ENCODE measurements around the gene MSLN. TPM values are rescaled to one million over a fixed set of nuclear protein-coding genes. Genes with fewer than 3 reads are reported as not detected.

The MSLN gene
- total RNA-seq, 1 donor from 2014 or later: 0.50 TPM

- H3K27ac Mint-ChIP-seq: peak overlapping the region; percentile 62
- H3K36me3 Mint-ChIP-seq (ENCODE audit: insufficient read depth): peaks cover 7% of the 10 kb centered on the region
- TF ChIP-seq CTCF (IDR thresholded peaks at IDR 0.05; ENCODE audit: unreplicated experiment): no peak
- H3K4me3 Mint-ChIP-seq (ENCODE audit: low read depth): peak overlapping the region; percentile 84
- H3K4me1 Mint-ChIP-seq (ENCODE audit: low read depth): no peaks in the 10 kb centered on the region
- no peaks in the 10 kb centered on the region for H3K27me3 Mint-ChIP-seq
- H3K9me3 Mint-ChIP-seq (ENCODE audit: low read depth): no peaks in the 10 kb centered on the region
- DNase-seq (ENCODE audit: low spot score, unreplicated experiment): no peak
These were observed 26.9 kb downstream of the MSLN start for GRCh38 chr16:787321-787966.

- H3K27me3 Mint-ChIP-seq: no peaks in the 10 kb centered on the region
- no peaks in the 10 kb centered on the region for H3K9me3 Mint-ChIP-seq (ENCODE audit: low read depth)
- H3K27ac Mint-ChIP-seq: peak within 1 kb of the TSS; percentile 62
- TF ChIP-seq CTCF (IDR thresholded peaks at IDR 0.05; ENCODE audit: unreplicated experiment): no peak
- DNase-seq (ENCODE audit: low spot score, unreplicated experiment): peak; percentile 43
- H3K36me3 Mint-ChIP-seq (ENCODE audit: insufficient read depth): peaks cover 7% of the 10 kb centered on the region
- no peaks in the 10 kb centered on the region for H3K4me1 Mint-ChIP-seq (ENCODE audit: low read depth)
- peak within 1 kb of the TSS; percentile 84 for H3K4me3 Mint-ChIP-seq (ENCODE audit: low read depth)
These were observed 27.5 kb downstream of the MSLN start, which contains the start of gene RPUSD1 for GRCh38 chr16:787978-788398. Gene RPUSD1, minus strand, starts transcription at chr16:788381. Its CDS starts 644 bp downstream, at chr16:787737.

GRCh38 chr16:788399-789126, 28.0 kb downstream of the MSLN start, which contains the start of gene CHTF18:
Gene CHTF18, plus strand, starts transcription at chr16:788620. Its CDS starts 65 bp downstream, at chr16:788685.
- Mint-ChIP-seq H3K9me3 (ENCODE audit: low read depth) (no peaks in the 10 kb centered on the region), H3K27ac (peak within 1 kb of the TSS; percentile 62), H3K36me3 (ENCODE audit: insufficient read depth) (peaks cover 7% of the 10 kb centered on the region), H3K4me3 (ENCODE audit: low read depth) (peak within 1 kb of the TSS; percentile 84), H3K27me3 (no peaks in the 10 kb centered on the region), H3K4me1 (ENCODE audit: low read depth) (no peaks in the 10 kb centered on the region)
- DNase-seq (ENCODE audit: low spot score, unreplicated experiment): peak; percentile 92
- no peak for TF ChIP-seq CTCF (IDR thresholded peaks at IDR 0.05; ENCODE audit: unreplicated experiment)

- Mint-ChIP-seq H3K27ac (no peak overlapping the region), H3K27me3 (no peaks in the 10 kb centered on the region), H3K9me3 (ENCODE audit: low read depth) (no peaks in the 10 kb centered on the region), H3K4me1 (ENCODE audit: low read depth) (no peaks in the 10 kb centered on the region), H3K36me3 (ENCODE audit: insufficient read depth) (peaks cover 7% of the 10 kb centered on the region), H3K4me3 (ENCODE audit: low read depth) (peak overlapping the region; percentile 55)
- no peak for DNase-seq (ENCODE audit: low spot score, unreplicated experiment)
- no peak for TF ChIP-seq CTCF (IDR thresholded peaks at IDR 0.05; ENCODE audit: unreplicated experiment)
These were observed 28.8 kb downstream of the MSLN start for GRCh38 chr16:789191-789850.

GRCh38 chr16:790086-790485, 29.6 kb downstream of the MSLN start:
- Mint-ChIP-seq H3K4me1 (ENCODE audit: low read depth) (no peaks in the 10 kb centered on the region), H3K36me3 (ENCODE audit: insufficient read depth) (peaks cover 5% of the 10 kb centered on the region), H3K9me3 (ENCODE audit: low read depth) (no peaks in the 10 kb centered on the region), H3K4me3 (ENCODE audit: low read depth) (peak overlapping the region; percentile 60), H3K27me3 (no peaks in the 10 kb centered on the region), H3K27ac (no peak overlapping the region)
- TF ChIP-seq CTCF (IDR thresholded peaks at IDR 0.05; ENCODE audit: unreplicated experiment): no peak
- DNase-seq (ENCODE audit: low spot score, unreplicated experiment): no peak

Data from progenitor cell of endocrine pancreas (in vitro differentiated cells).